Hematopoietic multipotent progenitor cell (in vitro differentiated cells): ENCODE data around the gene FKTN. TPM values are rescaled to one million over a fixed set of nuclear protein-coding genes. Genes with fewer than 3 reads are reported as not detected.
"Not testable (repeated sequence)": the region's sequence is repeated elsewhere in the genome, so short reads cannot be mapped to it uniquely, and the experiment has no call there.

Experiments
- DNase-seq, 3 donors: peaks; one replicate each; pipeline ENCODE4 v3.0.0-alpha.2; 2011 to 2015; ENCODE audit warnings: low read depth in 2 of 3, low spot score in 2 of 3
- total RNA-seq: library from RNA; depleted of rRNA; stranded (reverse); fragments of >200 nt; gene quantifications from one replicate; pipeline ENCODE4 v1.2.3, GENCODE V29; 2012

FKTN gene
- 5.4 TPM for total RNA-seq

- DNase-seq, result peak; percentile 43 to 79 (median 73)
These were observed at the start of gene FKTN for GRCh38 chr9:105557804-105558610. TSS of gene FKTN (plus strand) at chr9:105558131. CDS start at chr9:105575033, 16,902 bp downstream.

GRCh38 chr9:105508530-105508929 is 49.4 kb upstream of the FKTN start:
- DNase-seq, result no peak

GRCh38 chr9:105510024-105510423 is 47.9 kb upstream of the FKTN start:
- no peak for DNase-seq

- no peak for DNase-seq
These were observed 46.5 kb upstream of the FKTN start for GRCh38 chr9:105511446-105511845.

- DNase-seq, result no peak
These were observed 42.0 kb upstream of the FKTN start for GRCh38 chr9:105515811-105516413.

- peak in 1 of 3 donors; percentile 24 for DNase-seq
These were observed 38.1 kb upstream of the FKTN start for GRCh38 chr9:105519710-105520369.

GRCh38 chr9:105520992-105521391 is 36.9 kb upstream of the FKTN start:
- DNase-seq, result not testable (repeated sequence)

GRCh38 chr9:105522618-105523385 is 35.1 kb upstream of the FKTN start:
- not testable (repeated sequence) for DNase-seq

GRCh38 chr9:105531530-105531929 is 26.4 kb upstream of the FKTN start:
- no peak for DNase-seq

- no peak for DNase-seq
These were observed 21.8 kb upstream of the FKTN start for GRCh38 chr9:105535920-105536668.

- DNase-seq, result peak in 1 of 3 donors; percentile 19
These were observed 18.5 kb upstream of the FKTN start for GRCh38 chr9:105539452-105539851.

- DNase-seq, result no peak
These were observed 16.1 kb upstream of the FKTN start for GRCh38 chr9:105541838-105542237.

- DNase-seq, result no peak
These were observed 3.9 kb upstream of the FKTN start for GRCh38 chr9:105554042-105554441.

GRCh38 chr9:105572455-105572854 is 14.5 kb downstream of the FKTN start:
- no peak for DNase-seq

- DNase-seq, result not testable (repeated sequence)
These were observed 22.0 kb downstream of the FKTN start for GRCh38 chr9:105579952-105580351.

- not testable (repeated sequence) for DNase-seq
These were observed 23.6 kb downstream of the FKTN start for GRCh38 chr9:105581550-105581949.

GRCh38 chr9:105593145-105593544 is 35.2 kb downstream of the FKTN start:
- no peak for DNase-seq

GRCh38 chr9:105608721-105609598 is 51.0 kb downstream of the FKTN start:
- peak in 2 of 3 donors; percentile 40 to 79 for DNase-seq

- no peak for DNase-seq
These were observed 63.1 kb downstream of the FKTN start for GRCh38 chr9:105621001-105621400.
